ENCODE data around the gene CDH3.

GRCh38 chr16:68686905-68687304, 41.8 kb downstream of the CDH3 start:
- TF ChIP-seq CTCF (IDR thresholded peaks at IDR 0.05; ENCODE audit: poor library complexity) = no peak
- TF ChIP-seq EZH2phosphoT487 (IDR thresholded peaks at IDR 0.05; ENCODE audit: low read depth, severe bottlenecking, unreplicated experiment) = no peak

Measured in hepatocyte (in vitro differentiated cells).